Caco-2 (cell line): Measurements from ENCODE around the gene C20orf141. TPM values are rescaled to one million over a fixed set of nuclear protein-coding genes. Genes with fewer than 3 reads are reported as not detected.

Source experiments
- BruUV-seq: library from RNA; stranded (reverse); fragments of 400-500 nt; replicated peaks from 2 replicates; lab custom pipeline; 2021; lab: Mats Ljungman, UMichigan
- CTCF ChIA-PET: fragments of 300-600 bp; sonication (Branson Sonifier 250); formaldehyde crosslinking; loops from one replicate; lab custom pipeline; 2022; ENCODE audit warnings: antibody characterized with exemption; lab: Charles Lee
- POLR2A ChIA-PET: fragments of 300-600 bp; sonication (Branson Sonifier 250); formaldehyde crosslinking; loops from one replicate; lab custom pipeline; 2022; ENCODE audit warnings: antibody characterized with exemption; lab: Charles Lee
- DNase-seq, 2 experiments: peaks; one replicate each; pipeline versions ENCODE4 v3.0.0 to v3.0.0-alpha.2; 2020 to 2022
- H3K27me3 ChIP-seq: replicated peaks from 2 replicates; pipeline ENCODE4 v1.6.0; 2011; ENCODE audit warnings: low read length; ENCODE audit not compliant: control insufficient read depth, insufficient read depth
- H3K36me3 ChIP-seq: 2 replicates; pipeline ENCODE4 v1.5.1; 2011; ENCODE audit warnings: low read length; ENCODE audit not compliant: control insufficient read depth, insufficient read depth
- H3K4me1 ChIP-seq: fragments of 250-450 bp; sonication (Bioruptor Pico); 2 replicates; pipeline ENCODE4 v1.5.1; 2020; ENCODE audit warnings: mild to moderate bottlenecking
- H3K4me3 ChIP-seq: 2 replicates; pipeline ENCODE4 v1.5.1; 2011; ENCODE audit warnings: low read depth, mild to moderate bottlenecking, control low read depth, low read length
- H3K9me3 ChIP-seq: fragments of 250-450 bp; sonication (Bioruptor Pico); 2 replicates; pipeline ENCODE4 v1.5.1; 2020; ENCODE audit warnings: mild to moderate bottlenecking, moderate library complexity
- H3K27ac Mint-ChIP-seq: one replicate; pipeline ENCODE4 v1.8.0; 2022; ENCODE audit warnings: mixed read lengths; ENCODE audit not compliant: unreplicated experiment
- H3K27me3 Mint-ChIP-seq: one replicate; pipeline ENCODE4 v1.8.0; 2022; ENCODE audit warnings: mixed read lengths; ENCODE audit not compliant: insufficient read depth, unreplicated experiment
- H3K36me3 Mint-ChIP-seq: one replicate; pipeline ENCODE4 v1.8.0; 2022; ENCODE audit warnings: mild to moderate bottlenecking, mixed read lengths; ENCODE audit not compliant: insufficient read depth, unreplicated experiment
- H3K4me1 Mint-ChIP-seq: one replicate; pipeline ENCODE4 v1.8.0; 2022; ENCODE audit warnings: low read depth, mixed read lengths; ENCODE audit not compliant: unreplicated experiment
- H3K4me3 Mint-ChIP-seq: one replicate; pipeline ENCODE4 v1.8.0; 2022; ENCODE audit warnings: mild to moderate bottlenecking, moderate library complexity, mixed read lengths; ENCODE audit not compliant: unreplicated experiment
- H3K9me3 Mint-ChIP-seq: one replicate; pipeline ENCODE4 v1.8.0; 2022; ENCODE audit warnings: mixed read lengths; ENCODE audit not compliant: unreplicated experiment
- CTCF ChIP-seq, 2 experiments: fragments of 200-600 bp in 1 of 2; IDR thresholded peaks; 1 replicate in 1 of 2; 2 replicates in 1 of 2; pipeline versions ENCODE4 v1.5.1 to v1.8.0; 2011 to 2022; ENCODE audit warnings: antibody characterized with exemption in 1 of 2, control low read depth in 1 of 2, inconsistent platforms in 1 of 2, low read depth in 1 of 2, low read length in 1 of 2, mild to moderate bottlenecking in 1 of 2, moderate library complexity in 1 of 2; ENCODE audit not compliant: insufficient read depth in 1 of 2, severe bottlenecking in 1 of 2, unreplicated experiment in 1 of 2
- intact Hi-C: fragments of 100-400 bp; cut with micrococcal nuclease; formaldehyde crosslinking; loops from one replicate; pipeline ENCODE4 v1.10.0; 2022; ENCODE audit not compliant: unreplicated experiment
- total RNA-seq: library from RNA; stranded (reverse); gene quantifications from 2 replicates; pipeline ENCODE4 v1.2.3, GENCODE V29; 2022

Gene C20orf141
- total RNA-seq, 1 experiment from 2014 or later = not detected

GRCh38 chr20:2771631-2772080 lies 43.1 kb upstream of the C20orf141 start:
- H3K4me1 Mint-ChIP-seq = no peaks in the 10 kb centered on the region
- no TSS peak for BruUV-seq
- H3K36me3 Mint-ChIP-seq = no peaks in the 10 kb centered on the region
- Histone ChIP-seq H3K4me3 (no peak overlapping the region), H3K4me1 (no peaks in the 10 kb centered on the region), H3K9me3 (no peaks in the 10 kb centered on the region), H3K36me3 (no peaks in the 10 kb centered on the region), H3K27me3 (no peaks in the 10 kb centered on the region)
- TF ChIP-seq CTCF (IDR thresholded peaks at IDR 0.05; ENCODE audit: insufficient read depth in 1 of 2, low read depth in 1 of 2, low read length in 1 of 2, severe bottlenecking in 1 of 2, unreplicated experiment in 1 of 2) = no peak
- ChIA-PET POLR2A (no interaction called here), CTCF (no interaction called here)
- intact Hi-C loops = no loop called here
- peaks cover 14% of the 10 kb centered on the region for H3K27me3 Mint-ChIP-seq
- no peak for DNase-seq
- H3K27ac Mint-ChIP-seq = no peak overlapping the region
- H3K4me3 Mint-ChIP-seq = no peak overlapping the region
- H3K9me3 Mint-ChIP-seq = no peaks in the 10 kb centered on the region

- no peak overlapping the region for H3K4me3 ChIP-seq
- BruUV-seq = no TSS peak
- intact Hi-C loops = no loop called here
- ChIA-PET POLR2A (no interaction called here), CTCF (interaction anchor here (0.7 kb wide), 1 partner anchor 19 kb away, joined by 3 read pairs; no protein-coding TSS in a partner anchor)
- Mint-ChIP-seq H3K9me3 (no peaks in the 10 kb centered on the region), H3K36me3 (no peaks in the 10 kb centered on the region), H3K27ac (no peak overlapping the region), H3K4me1 (no peaks in the 10 kb centered on the region), H3K27me3 (peaks cover 5% of the 10 kb centered on the region), H3K4me3 (no peak overlapping the region)
- H3K36me3 ChIP-seq = no peaks in the 10 kb centered on the region
- H3K4me1 ChIP-seq = no peaks in the 10 kb centered on the region
- no peaks in the 10 kb centered on the region for H3K9me3 ChIP-seq
- TF ChIP-seq CTCF (IDR thresholded peaks at IDR 0.05; ENCODE audit: insufficient read depth in 1 of 2, low read depth in 1 of 2, low read length in 1 of 2, severe bottlenecking in 1 of 2, unreplicated experiment in 1 of 2) = no peak
- H3K27me3 ChIP-seq = no peaks in the 10 kb centered on the region
- DNase-seq = no peak
Measured at GRCh38 chr20:2773812-2774211, 41.0 kb upstream of the C20orf141 start.

GRCh38 chr20:2775139-2775538 lies 39.6 kb upstream of the C20orf141 start:
- no peaks in the 10 kb centered on the region for H3K9me3 ChIP-seq
- Mint-ChIP-seq H3K9me3 (no peaks in the 10 kb centered on the region), H3K27ac (no peak overlapping the region), H3K27me3 (peaks cover 7% of the 10 kb centered on the region), H3K36me3 (no peaks in the 10 kb centered on the region), H3K4me3 (no peak overlapping the region), H3K4me1 (no peaks in the 10 kb centered on the region)
- POLR2A ChIA-PET = no interaction called here
- no peak overlapping the region for H3K4me3 ChIP-seq
- no TSS peak for BruUV-seq
- H3K4me1 ChIP-seq = no peaks in the 10 kb centered on the region
- no peaks in the 10 kb centered on the region for H3K27me3 ChIP-seq
- no peak for DNase-seq
- intact Hi-C loops = no loop called here
- CTCF ChIA-PET = no interaction called here
- no peaks in the 10 kb centered on the region for H3K36me3 ChIP-seq
- no peak for TF ChIP-seq CTCF (IDR thresholded peaks at IDR 0.05; ENCODE audit: insufficient read depth in 1 of 2, low read depth in 1 of 2, low read length in 1 of 2, severe bottlenecking in 1 of 2, unreplicated experiment in 1 of 2)
